Neural progenitor cell (in vitro differentiated cells): Measurements from ENCODE around the gene SPINT3.

ENCODE experiments used
- CTCF ChIP-seq: fragments of 200-600 bp; sonication (generic); IDR thresholded peaks from 2 replicates; pipeline ENCODE4 v1.5.1; 2017; ENCODE audit warnings: antibody characterized with exemption, mild to moderate bottlenecking
- EZH2 ChIP-seq: fragments of 200-600 bp; sonication (generic); IDR thresholded peaks from 2 replicates; pipeline ENCODE4 v1.6.1; 2017; ENCODE audit warnings: antibody characterized with exemption, mild to moderate bottlenecking, moderate library complexity

- TF ChIP-seq CTCF (no peak), EZH2 (no peak)
These were observed 12.0 kb downstream of the SPINT3 start for GRCh38 chr20:45503403-45503802.
